ENCODE results near the gene S100A1.
"Not testable (repeated sequence)": the region's sequence is repeated elsewhere in the genome, so short reads cannot be mapped to it uniquely, and the experiment has no call there.

The S100A1 gene

DNA sequence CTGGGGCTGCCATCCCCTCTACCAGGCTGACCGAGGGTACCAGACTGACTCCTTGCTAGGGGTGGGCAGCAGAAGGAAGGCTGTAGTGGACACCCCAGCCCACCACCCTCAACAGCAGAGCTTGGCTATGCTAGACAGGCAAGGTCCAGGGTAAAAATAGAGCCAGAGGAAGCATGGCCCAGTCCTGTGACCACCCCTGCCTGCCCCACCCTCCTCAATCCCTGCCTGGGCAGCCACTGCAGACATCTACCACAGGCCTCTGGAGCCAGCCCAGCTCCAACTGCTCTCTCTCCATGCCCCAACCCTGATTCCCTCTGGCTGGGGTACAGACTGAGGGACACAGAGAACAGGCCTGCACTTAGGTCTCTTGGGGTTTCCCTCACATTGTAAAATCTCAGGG lies 1.7 kb downstream of the S100A1 start:
- DNase-seq (ENCODE audit: low read depth in 2 of 3, low spot score in 1 of 3), result no peak

DNA sequence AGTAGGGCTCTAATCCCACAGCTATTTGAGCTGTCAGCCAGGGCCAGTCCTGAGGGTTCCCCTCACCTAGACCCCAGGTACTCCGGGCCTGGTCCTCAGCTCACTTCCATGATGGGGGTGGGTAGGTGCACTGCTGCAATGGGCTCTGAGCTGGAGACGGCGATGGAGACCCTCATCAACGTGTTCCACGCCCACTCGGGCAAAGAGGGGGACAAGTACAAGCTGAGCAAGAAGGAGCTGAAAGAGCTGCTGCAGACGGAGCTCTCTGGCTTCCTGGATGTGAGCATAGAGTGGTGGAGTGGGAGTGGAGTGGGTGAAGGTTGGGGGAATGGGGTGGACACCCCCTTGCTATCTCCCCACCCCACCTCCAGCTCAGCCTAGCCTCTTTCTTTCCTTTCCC lies 2.1 kb downstream of the S100A1 start:
- DNase-seq (ENCODE audit: low read depth in 2 of 3, low spot score in 1 of 3), result no peak

GRCh38 chr1:153631047-153632022 lies 3.1 kb downstream of the S100A1 start:
- DNase-seq (ENCODE audit: low read depth in 2 of 3, low spot score in 1 of 3), result no peak

GRCh38 chr1:153633161-153633753 lies 5.0 kb downstream of the S100A1 start:
- no peak for DNase-seq (ENCODE audit: low read depth in 2 of 3, low spot score in 1 of 3)

GRCh38 chr1:153633754-153634665 lies 5.8 kb downstream of the S100A1 start, which contains the start of gene CHTOP:
CHTOP (plus strand) TSS chr1:153634066; CDS start chr1:153636589, 2,523 bp downstream.
- peak; percentile 93 to 98 (median 98) for DNase-seq (ENCODE audit: low read depth in 2 of 3, low spot score in 1 of 3)

- DNase-seq (ENCODE audit: low read depth in 2 of 3, low spot score in 1 of 3), result no peak
These were observed 7.6 kb downstream of the S100A1 start for GRCh38 chr1:153635872-153636271.

DNA sequence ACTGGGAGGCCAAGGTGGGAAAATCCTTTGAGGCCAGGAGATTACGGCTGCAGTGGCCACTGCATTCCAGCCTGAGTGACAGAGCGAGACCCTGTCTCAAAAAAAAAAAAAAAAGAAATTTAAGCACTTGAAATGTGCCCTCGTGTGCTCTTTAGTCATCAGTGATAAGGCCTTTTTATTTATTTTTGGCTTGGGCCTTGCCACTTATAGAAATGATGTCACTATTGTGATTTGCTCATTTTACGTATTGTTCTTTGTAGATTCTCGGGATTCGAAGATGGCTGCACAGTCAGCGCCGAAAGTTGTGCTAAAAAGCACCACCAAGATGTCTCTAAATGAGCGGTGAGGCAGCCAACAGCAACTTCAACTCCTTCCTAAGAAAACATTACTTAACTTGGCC lies 8.1 kb downstream of the S100A1 start:
- no peak for DNase-seq (ENCODE audit: low read depth in 2 of 3, low spot score in 1 of 3)

DNA sequence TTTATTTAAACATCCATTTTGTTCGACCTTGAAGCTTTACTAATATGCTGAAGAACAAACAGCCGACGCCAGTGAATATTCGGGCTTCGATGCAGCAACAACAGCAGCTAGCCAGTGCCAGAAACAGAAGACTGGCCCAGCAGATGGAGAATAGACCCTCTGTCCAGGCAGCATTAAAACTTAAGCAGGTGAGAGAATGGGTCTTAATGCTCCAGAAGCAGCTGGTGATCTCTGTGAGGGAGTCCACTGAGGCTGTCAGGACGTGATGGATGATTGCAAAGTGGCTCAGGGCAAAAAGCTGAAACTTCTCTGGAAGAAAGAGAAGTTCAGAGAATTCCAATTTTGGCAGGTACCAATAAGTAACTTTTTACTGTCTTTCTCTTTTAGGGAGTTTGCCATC lies 10.0 kb downstream of the S100A1 start:
- no peak for DNase-seq (ENCODE audit: low read depth in 2 of 3, low spot score in 1 of 3)

DNA sequence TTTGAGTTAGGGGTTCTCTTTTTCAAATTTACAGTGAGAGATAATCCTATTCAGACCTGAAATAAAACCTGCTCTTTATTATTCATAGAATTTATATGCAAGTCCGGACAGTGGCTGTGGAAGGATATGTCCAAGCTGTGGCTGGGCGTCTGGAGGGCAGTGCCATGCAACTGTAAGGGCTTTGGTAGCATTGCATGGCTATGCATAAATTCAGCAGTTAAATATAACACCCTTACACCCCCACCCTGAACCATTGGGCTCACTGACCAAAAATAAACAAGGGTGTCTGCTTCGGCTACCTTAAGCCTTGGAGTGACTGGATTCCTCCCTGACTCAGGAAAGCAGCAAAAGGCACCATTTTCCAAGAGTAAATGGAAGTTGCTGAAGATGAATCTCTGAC lies 11.0 kb downstream of the S100A1 start:
- no peak for DNase-seq (ENCODE audit: low read depth in 2 of 3, low spot score in 1 of 3)

- DNase-seq (ENCODE audit: low read depth in 2 of 3, low spot score in 1 of 3), result not testable (repeated sequence)
These were observed 12.0 kb downstream of the S100A1 start for GRCh38 chr1:153640213-153640612.

- DNase-seq (ENCODE audit: low read depth in 2 of 3, low spot score in 1 of 3), result no peak
These were observed 12.6 kb downstream of the S100A1 start for GRCh38 chr1:153640861-153641260.

- DNase-seq (ENCODE audit: low read depth in 2 of 3, low spot score in 1 of 3), result no peak
These were observed 13.9 kb downstream of the S100A1 start for GRCh38 chr1:153642161-153642560.

- no peak for DNase-seq (ENCODE audit: low read depth in 2 of 3, low spot score in 1 of 3)
These were observed 14.9 kb downstream of the S100A1 start for GRCh38 chr1:153643100-153643499.

DNA sequence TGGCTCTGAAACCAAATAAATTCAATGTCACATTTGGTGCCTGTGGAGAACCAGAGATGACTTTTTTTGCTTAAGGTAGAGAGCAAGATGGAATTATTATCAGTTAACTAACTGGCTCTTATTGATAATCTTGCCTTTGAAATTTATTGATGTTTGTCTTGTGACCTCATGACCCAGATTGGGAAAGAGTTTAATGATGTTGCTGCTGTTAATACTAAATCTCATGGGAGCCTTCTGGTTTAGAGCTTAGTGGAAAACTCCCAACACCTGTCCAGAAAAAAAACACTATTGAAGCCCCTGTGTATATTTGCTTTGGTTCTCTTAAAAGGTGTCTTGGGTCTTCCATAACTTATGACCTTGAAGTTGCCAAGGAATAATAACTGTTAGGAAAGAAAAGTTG lies 15.6 kb downstream of the S100A1 start:
- no peak for DNase-seq (ENCODE audit: low read depth in 2 of 3, low spot score in 1 of 3)

DNA sequence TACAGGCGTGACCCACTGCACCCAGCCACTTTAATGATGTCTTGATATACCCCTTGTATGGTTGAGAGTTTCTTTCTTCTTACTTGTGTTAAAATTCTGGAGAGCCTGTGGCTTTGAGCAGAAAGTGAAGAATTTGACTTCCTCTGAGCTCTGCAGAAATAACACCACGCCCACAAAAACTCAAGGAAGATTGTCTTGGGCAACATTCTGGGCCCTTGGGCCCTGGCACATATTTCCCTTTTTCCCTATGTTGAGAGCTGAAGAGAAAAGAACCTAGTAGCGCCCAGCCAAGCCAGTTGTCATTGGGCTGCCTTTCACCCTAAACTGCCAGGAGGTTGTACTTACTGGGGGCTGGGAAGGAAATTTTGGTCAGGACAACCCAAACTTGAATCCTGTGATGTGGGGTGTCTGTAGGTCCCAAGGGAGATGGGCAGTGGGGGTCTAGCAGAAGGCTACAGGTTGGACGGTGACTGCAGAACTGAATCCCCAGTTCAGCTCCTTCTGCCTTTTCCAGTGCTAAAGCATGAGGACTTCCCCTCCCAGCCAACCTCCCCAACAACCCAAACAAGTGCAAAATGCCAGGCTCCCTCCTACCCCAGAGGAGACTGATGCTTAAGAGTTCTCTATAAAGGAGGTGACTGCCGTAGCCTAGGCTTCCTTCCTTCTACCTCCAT lies 18.6 kb downstream of the S100A1 start:
- DNase-seq (ENCODE audit: low read depth in 2 of 3, low spot score in 1 of 3), result no peak

DNA sequence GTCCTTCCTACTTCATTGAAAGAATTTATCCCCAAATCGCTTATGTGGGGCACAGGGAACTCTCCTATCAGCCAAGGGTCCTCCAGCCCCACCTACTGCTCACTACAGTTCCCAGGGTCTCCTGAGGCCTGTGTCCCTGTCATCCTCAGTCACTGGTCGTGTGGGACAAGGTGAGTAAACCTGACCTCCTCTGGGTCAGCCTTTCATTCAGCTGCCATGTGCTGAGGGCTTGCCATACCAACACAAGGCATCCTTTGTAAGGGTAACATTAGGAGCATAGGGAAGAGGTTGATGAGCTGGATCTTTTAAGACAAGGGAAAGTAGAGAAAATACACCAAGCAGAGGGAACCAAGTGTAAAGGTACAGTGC lies 19.1 kb downstream of the S100A1 start:
- DNase-seq (ENCODE audit: low read depth in 2 of 3, low spot score in 1 of 3), result no peak

DNA sequence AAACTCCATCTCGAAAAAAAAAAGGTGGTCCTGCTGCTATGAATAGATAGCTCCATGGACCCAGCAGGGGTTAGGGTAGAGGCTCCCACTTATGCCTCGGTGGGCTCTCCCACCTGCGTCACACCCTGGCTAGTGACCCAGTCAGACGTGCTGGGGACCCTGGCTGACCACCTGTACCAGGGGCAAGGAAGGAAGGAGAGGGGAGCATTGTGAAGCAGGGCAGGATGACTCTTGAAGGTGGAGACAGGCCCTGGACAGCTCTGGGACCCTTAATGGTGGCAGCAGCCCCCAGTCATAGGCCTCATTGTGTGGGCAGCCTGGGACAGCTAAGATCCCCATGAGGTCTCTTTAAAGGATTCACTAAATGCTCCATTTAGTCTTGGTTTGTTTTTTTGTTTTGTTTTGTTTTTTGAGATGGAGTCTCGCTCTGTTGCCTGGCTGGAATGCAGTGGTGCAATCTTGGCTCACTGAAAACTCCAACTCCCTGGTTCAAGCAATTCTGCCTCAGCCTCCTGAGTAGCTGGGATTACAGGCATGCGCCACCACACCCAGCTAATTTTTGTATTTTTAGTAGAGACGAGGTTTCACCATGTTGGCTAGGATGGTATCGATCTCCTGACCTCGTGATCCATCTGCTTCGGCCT lies 19.9 kb downstream of the S100A1 start:
- DNase-seq (ENCODE audit: low read depth in 2 of 3, low spot score in 1 of 3), result no peak

DNA sequence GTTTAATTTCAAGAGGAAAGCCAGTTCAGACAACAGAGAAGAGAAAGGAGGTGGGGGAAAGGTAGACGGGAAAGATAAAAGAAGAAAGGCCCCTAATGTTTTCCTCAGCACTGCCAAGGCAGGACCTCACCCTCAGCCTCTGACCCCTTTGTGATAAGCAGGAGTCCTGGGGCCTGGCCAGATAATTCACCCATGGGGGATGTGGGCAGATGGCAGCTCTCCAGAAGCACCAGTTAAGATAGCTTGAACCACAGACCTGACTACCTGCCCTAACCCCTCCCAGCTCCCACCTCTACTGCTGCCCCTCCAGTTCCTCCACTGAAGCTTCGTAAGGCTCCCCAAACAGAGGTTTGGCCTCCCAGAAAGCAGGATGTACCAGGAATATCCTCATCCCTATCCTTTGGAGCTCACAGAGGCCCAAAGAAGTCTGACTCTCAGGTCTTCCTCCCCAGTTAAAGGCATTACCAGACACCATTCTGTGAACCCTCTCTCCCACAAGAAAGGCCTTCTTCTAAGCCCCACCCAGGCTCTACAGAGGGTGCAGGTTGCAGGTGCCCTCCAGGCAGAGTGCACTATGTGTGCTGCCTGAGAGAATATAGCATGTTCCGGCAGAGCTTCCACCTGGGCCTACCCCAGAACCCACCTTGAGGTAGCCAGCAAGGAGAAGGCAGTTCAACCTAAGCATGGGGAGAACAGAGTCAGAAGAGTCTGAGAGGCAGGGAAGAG lies 21.1 kb downstream of the S100A1 start:
- no peak for DNase-seq (ENCODE audit: low read depth in 2 of 3, low spot score in 1 of 3)

DNA sequence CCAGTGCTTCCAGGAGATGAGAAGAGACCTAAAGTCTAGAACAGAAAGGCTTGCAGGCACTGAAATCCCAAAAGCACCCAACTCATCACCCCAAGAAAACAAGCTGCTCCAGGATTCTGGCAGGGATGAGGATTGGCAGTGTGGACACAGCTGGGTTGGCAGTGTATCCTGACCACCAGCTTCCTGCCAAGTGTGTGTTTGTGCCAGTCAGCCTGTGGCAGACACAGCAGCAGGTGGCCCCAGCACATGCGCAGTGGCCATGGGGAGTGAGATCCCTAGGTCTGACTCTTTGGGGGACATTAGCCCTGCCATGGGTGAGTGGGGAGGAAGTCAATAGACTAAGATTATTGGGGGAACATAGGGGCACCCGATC lies 21.6 kb downstream of the S100A1 start:
- DNase-seq (ENCODE audit: low read depth in 2 of 3, low spot score in 1 of 3), result no peak

GRCh38 chr1:153651771-153652170 lies 23.5 kb downstream of the S100A1 start:
- DNase-seq (ENCODE audit: low read depth in 2 of 3, low spot score in 1 of 3), result no peak
